GM18858 (cell line): Measurements from ENCODE around the gene TMEM109.

Experiments
- ATAC-seq: cut with Tn5 transposase; IDR thresholded peaks from one replicate; pipeline ENCODE4 v1.9.1; 2021; ENCODE audit not compliant: unreplicated experiment

TMEM109 gene

DNA sequence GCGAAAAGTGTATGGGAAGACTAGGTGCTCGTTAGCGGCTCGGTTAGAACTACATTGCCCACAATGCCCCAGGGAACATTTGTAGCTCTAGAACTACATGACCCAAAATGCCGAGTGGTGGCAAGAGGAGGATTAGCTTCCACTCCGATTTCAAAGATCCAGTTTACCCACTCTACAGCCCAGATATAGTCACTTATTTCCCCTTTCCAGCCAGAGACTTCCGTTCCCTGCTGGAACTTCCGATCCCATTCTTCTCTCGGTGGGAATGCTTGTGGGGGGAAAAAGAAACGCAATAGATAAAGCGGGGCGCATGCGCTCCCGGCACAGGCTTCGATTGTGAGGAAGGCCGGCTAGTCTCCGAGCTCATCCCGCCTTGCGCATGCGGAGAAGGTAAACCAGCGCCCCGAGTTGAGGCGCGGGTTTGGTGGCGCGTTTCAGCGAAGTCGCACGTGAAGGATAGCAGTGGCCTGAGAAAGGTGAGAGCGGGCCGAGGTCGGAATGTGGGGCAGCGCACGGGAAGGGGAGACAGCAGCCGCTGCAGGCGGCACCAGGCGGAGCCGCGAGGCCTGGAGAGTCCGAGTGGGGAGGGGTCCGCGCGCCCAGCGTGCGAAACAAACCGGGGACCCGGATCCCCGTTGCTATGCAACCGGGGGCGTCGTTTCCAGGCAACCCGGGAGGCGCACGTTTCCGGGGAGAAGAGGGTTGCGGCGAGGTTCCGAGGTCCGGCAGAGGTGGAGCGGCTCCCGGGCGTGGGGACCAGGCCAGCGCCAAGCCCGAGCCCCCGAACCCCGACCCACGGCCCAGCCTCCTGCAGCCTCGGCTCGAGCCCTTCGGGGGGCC is at the start of gene TMEM109:
TSS of gene TMEM109 (plus strand) at position 366 of the 840 bp plus-strand sequence. CDS start 5,536 bp downstream, outside the sequence.
- peak; percentile 28 for ATAC-seq

DNA sequence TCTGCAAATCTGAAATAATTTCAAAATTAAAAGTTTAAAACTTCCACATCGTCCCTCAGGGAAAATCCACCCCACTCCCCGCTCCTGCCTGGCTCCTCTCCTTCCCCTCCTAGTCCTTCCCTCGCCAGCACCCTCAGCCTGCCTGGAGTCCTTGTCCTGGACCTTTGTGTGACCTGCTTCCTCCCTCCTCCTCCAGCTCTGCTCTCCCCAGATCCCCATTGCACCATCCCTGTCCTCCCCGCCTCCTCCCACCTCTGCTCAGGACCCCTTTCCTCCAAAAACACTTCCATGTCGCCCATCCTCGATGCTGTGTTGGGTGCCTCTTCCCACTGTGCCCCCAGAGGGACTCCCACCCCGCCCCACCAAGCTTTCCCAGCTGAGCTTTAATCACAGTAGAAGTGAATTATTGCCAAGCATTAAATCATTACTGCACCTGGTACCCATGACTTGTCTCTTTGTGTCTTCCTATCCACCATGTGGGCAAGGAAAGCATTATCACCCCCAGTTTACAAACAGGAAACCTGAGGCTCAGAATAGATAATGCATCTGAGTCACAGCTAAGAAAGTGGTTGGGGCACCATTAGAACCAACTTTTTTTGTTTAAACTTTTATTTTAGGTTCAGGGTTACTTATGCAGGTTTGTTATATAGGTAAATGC is 49.0 kb upstream of the TMEM109 start:
- no peak for ATAC-seq

GRCh38 chr11:60866911-60867870 is 46.8 kb upstream of the TMEM109 start, which contains the start of gene ZP1:
Gene ZP1, plus strand, starts transcription at chr11:60867542. Its CDS starts 20 bp downstream, at chr11:60867562.
- no peak for ATAC-seq

DNA sequence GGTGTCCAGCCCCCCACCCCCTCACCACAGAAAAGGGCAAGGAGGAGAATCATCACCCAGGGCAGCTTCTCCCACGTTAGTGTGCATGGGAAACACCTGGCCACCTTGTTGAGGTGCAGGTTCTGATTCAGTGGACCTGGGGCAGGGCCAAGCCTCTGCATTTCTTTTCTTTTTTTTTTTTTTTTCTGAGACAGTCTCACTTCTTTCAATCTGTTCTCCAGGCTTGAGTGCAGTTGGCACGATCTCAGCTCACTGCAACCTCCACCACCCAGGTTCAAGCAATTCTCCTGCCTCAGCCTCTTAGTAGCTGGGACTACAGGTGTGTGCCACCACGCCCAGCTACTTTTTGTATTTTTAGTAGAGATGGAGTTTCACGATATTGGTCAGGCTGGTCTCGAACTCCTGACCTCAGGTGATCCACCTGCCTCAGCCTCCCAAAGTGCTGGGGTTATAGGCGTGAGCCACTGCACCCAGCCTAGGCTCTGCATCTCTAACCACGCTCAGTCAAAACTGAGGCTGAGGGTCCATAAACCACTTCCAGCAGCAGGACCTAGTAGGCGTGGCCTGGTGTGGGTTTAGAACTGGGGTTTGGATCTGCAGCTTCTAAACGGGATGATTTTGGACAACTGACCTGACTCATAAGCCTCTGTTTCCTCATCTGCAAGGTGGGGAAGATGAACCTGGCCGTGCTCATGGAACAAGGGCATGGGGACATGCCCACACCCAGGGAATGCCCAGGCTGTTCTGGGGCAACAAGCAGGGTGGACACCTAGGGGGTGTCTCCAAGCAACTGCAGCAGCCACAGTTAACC is 45.9 kb upstream of the TMEM109 start:
- ATAC-seq, result no peak

GRCh38 chr11:60868682-60869450 is 45.1 kb upstream of the TMEM109 start:
- ATAC-seq, result no peak

DNA sequence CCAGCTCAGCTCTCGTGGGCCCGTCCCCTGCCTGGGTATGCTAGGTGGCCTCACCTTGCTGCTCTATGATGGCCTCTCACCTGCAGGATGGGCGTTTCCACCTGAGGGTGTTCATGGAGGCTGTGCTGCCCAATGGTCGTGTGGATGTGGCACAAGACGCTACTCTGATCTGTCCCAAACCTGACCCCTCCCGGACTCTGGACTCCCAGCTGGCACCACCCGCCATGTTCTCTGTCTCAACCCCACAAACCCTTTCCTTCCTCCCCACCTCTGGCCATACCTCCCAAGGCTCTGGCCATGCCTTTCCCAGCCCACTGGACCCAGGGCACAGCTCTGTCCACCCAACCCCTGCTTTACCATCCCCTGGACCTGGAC is 44.5 kb upstream of the TMEM109 start:
- no peak for ATAC-seq

GRCh38 chr11:60870276-60870675 is 43.7 kb upstream of the TMEM109 start:
- ATAC-seq, result no peak

GRCh38 chr11:60870733-60871377 is 43.1 kb upstream of the TMEM109 start:
- no peak for ATAC-seq

- ATAC-seq, result no peak
Observed at GRCh38 chr11:60871378-60872061, 42.4 kb upstream of the TMEM109 start.

DNA sequence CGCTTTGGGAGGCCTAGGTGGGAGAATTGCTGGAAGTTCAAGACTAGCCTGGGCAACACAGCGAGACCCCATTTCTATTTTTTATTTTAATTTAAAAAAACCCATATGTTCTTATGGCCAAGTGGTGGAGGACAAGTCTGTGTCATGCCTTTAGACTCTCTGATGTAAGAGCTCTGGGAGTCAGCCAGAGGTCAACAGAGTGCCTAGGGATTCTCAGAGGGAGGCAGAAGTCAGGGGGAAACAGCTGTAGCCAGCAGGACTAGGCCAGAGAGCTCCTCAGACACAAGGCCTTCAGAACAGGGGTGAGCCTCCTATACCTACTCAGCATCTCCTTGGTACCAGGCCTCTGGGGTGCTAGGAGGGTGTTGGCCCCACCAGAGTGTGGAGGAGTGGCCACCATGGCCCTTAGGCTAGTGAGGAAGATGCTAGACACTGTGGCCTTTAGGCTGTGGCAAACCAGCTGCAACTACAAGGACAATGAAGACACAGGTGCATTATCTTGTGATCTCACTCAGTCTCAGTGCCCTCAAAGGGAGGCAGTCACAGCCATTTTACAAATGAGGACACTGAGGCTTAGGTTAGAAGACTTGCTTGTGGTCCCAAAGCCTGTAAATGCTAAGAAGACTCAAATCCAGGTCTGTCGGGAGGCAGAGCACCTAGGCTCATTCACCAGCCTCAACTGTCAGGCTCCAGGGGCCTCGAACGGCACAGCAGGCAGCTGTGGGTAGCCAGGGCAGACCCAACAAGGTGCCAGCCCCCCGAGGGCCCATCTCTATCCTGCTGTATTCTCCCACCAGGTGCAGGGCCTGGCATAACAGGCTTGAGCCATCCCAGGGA is 41.6 kb upstream of the TMEM109 start:
- no peak for ATAC-seq

- ATAC-seq, result no peak
Observed at GRCh38 chr11:60872961-60873524, 40.9 kb upstream of the TMEM109 start.

DNA sequence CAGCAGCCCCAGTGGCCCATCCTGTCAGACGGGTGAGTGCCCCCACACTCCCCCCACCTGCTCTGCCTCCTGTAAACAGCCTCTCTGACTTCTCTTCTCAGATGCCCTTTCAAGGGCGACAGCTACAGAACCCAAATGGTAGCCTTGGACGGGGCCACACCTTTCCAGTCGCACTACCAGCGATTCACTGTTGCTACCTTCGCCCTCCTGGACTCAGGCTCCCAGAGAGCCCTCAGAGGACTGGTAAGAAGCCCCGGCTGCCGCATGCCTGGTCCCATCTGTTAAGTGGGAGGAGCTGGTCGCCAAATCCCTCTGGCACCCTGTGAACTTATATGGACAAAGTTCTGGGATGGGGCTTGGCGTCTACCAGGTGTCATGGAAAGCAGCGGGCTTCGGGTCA is 40.4 kb upstream of the TMEM109 start:
- ATAC-seq, result no peak

- ATAC-seq, result no peak
Observed at GRCh38 chr11:60874421-60875365, 39.3 kb upstream of the TMEM109 start.

DNA sequence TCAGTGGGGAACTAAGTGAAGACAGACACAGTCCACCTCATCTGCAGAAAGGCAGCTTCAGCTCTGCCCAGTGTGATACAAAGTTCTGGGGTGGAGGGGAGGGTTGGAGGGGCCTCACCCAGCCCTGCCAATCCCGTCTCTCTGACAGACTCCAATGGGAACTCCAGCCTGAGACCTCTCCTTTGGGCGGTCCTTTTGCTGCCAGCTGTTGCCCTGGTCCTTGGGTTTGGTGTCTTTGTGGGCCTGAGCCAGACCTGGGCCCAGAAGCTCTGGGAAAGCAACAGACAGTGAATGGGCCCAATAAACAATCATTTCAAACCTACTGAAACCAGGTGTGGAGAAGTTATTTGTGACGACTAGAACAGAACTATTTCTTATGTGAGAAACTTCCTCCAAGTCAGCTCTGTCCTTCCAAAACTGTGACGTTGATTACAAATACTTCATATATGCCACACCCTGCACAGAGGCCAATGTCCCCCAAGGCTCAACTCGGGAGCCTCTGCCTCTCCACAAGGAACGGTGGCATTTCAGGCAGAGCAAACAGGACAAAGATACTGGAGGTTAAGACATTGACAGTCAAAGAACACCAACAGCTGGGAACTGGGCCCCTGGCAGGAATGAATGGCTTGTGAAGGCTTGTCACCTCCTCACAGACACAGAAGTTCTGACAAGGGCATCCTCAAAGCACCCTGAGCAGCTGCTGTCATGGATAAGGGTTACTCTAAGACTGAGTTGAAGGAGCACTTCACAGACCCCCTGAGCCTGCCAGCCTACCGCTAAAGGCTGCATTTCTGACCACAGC is 38.4 kb upstream of the TMEM109 start:
- ATAC-seq, result no peak

DNA sequence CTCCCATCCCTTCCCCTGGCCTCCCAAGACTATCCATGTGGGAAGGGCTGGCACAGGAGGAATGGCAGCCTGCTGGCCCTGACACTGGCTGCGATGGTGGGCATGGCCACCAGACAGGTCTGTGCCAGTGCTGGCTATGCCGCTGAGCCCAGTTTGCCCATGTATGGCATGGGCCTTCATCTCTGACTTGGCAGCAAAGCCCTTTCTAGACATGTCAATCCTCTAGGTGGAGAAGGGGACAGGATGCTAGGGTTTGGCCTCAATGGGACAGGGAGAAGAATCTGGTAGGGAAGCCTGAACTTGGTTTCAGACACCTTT is 37.8 kb upstream of the TMEM109 start:
- ATAC-seq, result no peak
